ENCODE data around the gene TFIP11.

Gene TFIP11

DNA sequence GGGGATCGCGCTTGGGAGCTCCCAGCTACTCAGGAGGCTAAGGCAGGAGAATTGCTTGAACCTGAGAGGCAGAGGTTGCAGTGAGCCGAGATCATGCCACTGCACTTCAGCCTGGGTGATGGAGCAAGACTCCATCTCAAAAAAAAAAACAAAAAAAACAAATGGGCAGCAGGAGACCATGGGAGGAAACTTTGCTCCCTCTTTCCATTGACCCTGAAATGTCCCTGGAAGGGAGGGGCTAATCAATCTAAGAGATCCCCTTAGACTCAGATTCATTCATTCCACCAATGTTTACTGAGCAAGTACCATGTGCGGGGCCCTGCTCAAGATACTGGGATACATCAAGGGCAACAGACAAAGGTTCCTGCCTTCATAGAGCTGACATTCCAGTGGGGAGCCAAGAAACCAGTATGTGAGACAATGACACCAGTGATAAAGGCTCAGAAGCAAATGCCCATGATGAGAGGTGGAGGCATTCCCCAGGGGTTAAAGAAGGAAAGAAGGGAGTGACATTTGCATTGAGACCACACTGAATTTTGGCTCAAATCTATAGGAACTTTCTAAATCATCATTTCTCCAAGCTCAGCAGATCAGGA lies 37.7 kb upstream of the TFIP11 start:
- TF ChIP-seq SCRT2 (tag by site-specific recombination; IDR thresholded peaks at IDR 0.05) (no peak), ZNF654 (tag by site-specific recombination; IDR thresholded peaks at IDR 0.05; ENCODE audit: low read depth) (no peak), ZNF48 (tag by site-specific recombination; IDR thresholded peaks at IDR 0.05) (no peak), ZSCAN16 (tag by site-specific recombination; IDR thresholded peaks at IDR 0.05) (no peak), ZNF600 (tag by site-specific recombination; IDR thresholded peaks at IDR 0.05) (no peak), ZNF837 (tag by site-specific recombination; IDR thresholded peaks at IDR 0.05) (no peak), ZNF558 (tag by site-specific recombination; IDR thresholded peaks at IDR 0.05) (no peak), ZBTB21 (tag by site-specific recombination; IDR thresholded peaks at IDR 0.05) (no peak), ZNF785 (tag by site-specific recombination; IDR thresholded peaks at IDR 0.05) (no peak), ZBTB1 (tag by site-specific recombination; IDR thresholded peaks at IDR 0.05) (no peak), ZNF768 (tag by site-specific recombination; IDR thresholded peaks at IDR 0.05) (no peak), ZNF10 (tag by site-specific recombination; IDR thresholded peaks at IDR 0.05) (no peak), ZBTB8A (tag by site-specific recombination; IDR thresholded peaks at IDR 0.05) (no peak)
- TF ChIP-seq, protein P1, sequence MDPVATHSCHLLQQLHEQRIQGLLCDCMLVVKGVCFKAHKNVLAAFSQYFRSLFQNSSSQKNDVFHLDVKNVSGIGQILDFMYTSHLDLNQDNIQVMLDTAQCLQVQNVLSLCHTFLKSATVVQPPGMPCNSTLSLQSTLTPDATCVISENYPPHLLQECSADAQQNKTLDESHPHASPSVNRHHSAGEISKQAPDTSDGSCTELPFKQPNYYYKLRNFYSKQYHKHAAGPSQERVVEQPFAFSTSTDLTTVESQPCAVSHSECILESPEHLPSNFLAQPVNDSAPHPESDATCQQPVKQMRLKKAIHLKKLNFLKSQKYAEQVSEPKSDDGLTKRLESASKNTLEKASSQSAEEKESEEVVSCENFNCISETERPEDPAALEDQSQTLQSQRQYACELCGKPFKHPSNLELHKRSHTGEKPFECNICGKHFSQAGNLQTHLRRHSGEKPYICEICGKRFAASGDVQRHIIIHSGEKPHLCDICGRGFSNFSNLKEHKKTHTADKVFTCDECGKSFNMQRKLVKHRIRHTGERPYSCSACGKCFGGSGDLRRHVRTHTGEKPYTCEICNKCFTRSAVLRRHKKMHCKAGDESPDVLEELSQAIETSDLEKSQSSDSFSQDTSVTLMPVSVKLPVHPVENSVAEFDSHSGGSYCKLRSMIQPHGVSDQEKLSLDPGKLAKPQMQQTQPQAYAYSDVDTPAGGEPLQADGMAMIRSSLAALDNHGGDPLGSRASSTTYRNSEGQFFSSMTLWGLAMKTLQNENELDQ (tag by site-specific recombination; IDR thresholded peaks at IDR 0.05; ENCODE audit: low read depth), result no peak
- Histone ChIP-seq H3K4me1 (ENCODE audit: control insufficient read depth, insufficient read depth, low read length) (no peaks in the 10 kb centered on the region), H3K36me3 (ENCODE audit: control insufficient read depth in 2 of 2, insufficient read depth in 1 of 2, low read length in 2 of 2) (no peaks in the 10 kb centered on the region), H3K4me3 (ENCODE audit: low read depth, low read length) (no peak overlapping the region), H3K27ac (ENCODE audit: extremely low read depth, low read depth, low read length) (no peak overlapping the region), H3K9me3 (ENCODE audit: control insufficient read depth, insufficient read depth, low read depth, low read length) (no peaks in the 10 kb centered on the region)
- ChIA-PET CTCF (interaction anchor here (0.6 to 1.1 kb wide), 2 partner anchors 33 to 123 kb away, joined by 4 to 5 read pairs; no protein-coding TSS in a partner anchor), POLR2A (interaction anchor here (0.6 kb wide), 2 partner anchors 9 to 758 kb away, joined by 3 read pairs; no protein-coding TSS in a partner anchor)

DNA sequence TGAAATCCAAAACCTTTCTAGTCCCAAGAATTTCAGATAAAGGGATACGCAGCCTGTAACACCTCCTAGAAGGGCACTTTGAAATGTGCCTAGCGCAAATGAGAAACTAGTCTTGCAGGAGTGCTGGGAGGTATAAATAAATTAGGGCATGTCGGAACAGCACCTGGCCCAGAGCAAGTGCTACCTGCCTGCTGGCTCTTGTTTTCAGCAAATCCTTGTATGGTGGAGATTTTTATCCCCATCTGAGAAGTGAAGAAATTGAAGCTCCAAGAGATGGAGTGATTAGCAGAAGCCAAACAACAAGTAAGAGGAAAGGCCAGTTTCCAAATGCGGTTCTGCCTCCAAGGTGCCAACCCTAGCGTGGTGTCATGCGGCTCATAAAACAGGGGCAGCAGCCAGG lies 36.7 kb upstream of the TFIP11 start:
- Histone ChIP-seq H3K4me1 (ENCODE audit: control insufficient read depth, insufficient read depth, low read length) (no peaks in the 10 kb centered on the region), H3K9me3 (ENCODE audit: control insufficient read depth, insufficient read depth, low read depth, low read length) (no peaks in the 10 kb centered on the region), H3K36me3 (ENCODE audit: control insufficient read depth in 2 of 2, insufficient read depth in 1 of 2, low read length in 2 of 2) (no peaks in the 10 kb centered on the region), H3K27ac (ENCODE audit: extremely low read depth, low read depth, low read length) (no peak overlapping the region), H3K4me3 (ENCODE audit: low read depth, low read length) (no peak overlapping the region)
- POLR2A ChIA-PET, result no interaction called here
- CTCF ChIA-PET, result interaction anchor here (0.6 kb wide), 1 partner anchor 46 kb away, joined by 3 read pairs; no protein-coding TSS in a partner anchor
- TF ChIP-seq ZNF654 (tag by site-specific recombination; IDR thresholded peaks at IDR 0.05; ENCODE audit: low read depth) (no peak), ZNF76 (tag by site-specific recombination; IDR thresholded peaks at IDR 0.05; ENCODE audit: borderline replicate concordance, low read depth) (no peak), ZNF658 (tag by site-specific recombination; IDR thresholded peaks at IDR 0.05) (no peak), ZNF138 (tag by site-specific recombination; IDR thresholded peaks at IDR 0.05; ENCODE audit: borderline replicate concordance) (no peak), ELK4 (IDR thresholded peaks at IDR 0.05; ENCODE audit: borderline replicate concordance, low read depth, low read length) (no peak), ZNF398 (tag by site-specific recombination; IDR thresholded peaks at IDR 0.05) (no peak), ZNF416 (tag by site-specific recombination; IDR thresholded peaks at IDR 0.05) (no peak), ZNF248 (tag by site-specific recombination; IDR thresholded peaks at IDR 0.05) (no peak)
- TF ChIP-seq, protein P2, sequence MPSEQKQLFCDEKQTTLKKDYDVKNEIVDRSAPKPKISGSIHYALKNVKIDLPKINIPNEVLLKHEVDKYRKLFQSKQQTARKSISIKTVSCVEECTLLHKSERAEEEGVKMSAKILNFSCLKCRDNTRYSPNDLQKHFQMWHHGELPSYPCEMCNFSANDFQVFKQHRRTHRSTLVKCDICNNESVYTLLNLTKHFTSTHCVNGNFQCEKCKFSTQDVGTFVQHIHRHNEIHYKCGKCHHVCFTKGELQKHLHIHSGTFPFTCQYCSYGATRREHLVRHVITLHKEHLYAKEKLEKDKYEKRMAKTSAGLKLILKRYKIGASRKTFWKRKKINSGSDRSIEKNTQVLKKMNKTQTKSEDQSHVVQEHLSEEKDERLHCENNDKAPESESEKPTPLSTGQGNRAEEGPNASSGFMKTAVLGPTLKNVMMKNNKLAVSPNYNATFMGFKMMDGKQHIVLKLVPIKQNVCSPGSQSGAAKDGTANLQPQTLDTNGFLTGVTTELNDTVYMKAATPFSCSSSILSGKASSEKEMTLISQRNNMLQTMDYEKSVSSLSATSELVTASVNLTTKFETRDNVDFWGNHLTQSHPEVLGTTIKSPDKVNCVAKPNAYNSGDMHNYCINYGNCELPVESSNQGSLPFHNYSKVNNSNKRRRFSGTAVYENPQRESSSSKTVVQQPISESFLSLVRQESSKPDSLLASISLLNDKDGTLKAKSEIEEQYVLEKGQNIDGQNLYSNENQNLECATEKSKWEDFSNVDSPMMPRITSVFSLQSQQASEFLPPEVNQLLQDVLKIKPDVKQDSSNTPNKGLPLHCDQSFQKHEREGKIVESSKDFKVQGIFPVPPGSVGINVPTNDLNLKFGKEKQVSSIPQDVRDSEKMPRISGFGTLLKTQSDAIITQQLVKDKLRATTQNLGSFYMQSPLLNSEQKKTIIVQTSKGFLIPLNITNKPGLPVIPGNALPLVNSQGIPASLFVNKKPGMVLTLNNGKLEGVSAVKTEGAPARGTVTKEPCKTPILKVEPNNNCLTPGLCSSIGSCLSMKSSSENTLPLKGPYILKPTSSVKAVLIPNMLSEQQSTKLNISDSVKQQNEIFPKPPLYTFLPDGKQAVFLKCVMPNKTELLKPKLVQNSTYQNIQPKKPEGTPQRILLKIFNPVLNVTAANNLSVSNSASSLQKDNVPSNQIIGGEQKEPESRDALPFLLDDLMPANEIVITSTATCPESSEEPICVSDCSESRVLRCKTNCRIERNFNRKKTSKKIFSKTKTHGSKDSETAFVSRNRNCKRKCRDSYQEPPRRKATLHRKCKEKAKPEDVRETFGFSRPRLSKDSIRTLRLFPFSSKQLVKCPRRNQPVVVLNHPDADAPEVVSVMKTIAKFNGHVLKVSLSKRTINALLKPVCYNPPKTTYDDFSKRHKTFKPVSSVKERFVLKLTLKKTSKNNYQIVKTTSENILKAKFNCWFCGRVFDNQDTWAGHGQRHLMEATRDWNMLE (tag by site-specific recombination; conservative IDR thresholded peaks at IDR 0.05; ENCODE audit: low read depth), result no peak
- TF ChIP-seq, protein P3, sequence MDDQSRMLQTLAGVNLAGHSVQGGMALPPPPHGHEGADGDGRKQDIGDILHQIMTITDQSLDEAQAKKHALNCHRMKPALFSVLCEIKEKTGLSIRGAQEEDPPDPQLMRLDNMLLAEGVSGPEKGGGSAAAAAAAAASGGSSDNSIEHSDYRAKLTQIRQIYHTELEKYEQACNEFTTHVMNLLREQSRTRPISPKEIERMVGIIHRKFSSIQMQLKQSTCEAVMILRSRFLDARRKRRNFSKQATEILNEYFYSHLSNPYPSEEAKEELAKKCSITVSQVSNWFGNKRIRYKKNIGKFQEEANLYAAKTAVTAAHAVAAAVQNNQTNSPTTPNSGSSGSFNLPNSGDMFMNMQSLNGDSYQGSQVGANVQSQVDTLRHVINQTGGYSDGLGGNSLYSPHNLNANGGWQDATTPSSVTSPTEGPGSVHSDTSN (CRISPR knock-in tag; IDR thresholded peaks at IDR 0.05), result no peak

Data from HEK293 (cell line).